IPS DF 4.7 (cell line): ENCODE data around the gene LPP.

ENCODE experiments used
- DNase-seq: peaks from one replicate; pipeline ENCODE4 v3.0.0-alpha.2; 2013; ENCODE audit warnings: low spot score; ENCODE audit errors: extremely low read depth

The LPP gene

GRCh38 chr3:188818282-188818681, 664.3 kb downstream of the LPP start:
- DNase-seq = no peak

DNA sequence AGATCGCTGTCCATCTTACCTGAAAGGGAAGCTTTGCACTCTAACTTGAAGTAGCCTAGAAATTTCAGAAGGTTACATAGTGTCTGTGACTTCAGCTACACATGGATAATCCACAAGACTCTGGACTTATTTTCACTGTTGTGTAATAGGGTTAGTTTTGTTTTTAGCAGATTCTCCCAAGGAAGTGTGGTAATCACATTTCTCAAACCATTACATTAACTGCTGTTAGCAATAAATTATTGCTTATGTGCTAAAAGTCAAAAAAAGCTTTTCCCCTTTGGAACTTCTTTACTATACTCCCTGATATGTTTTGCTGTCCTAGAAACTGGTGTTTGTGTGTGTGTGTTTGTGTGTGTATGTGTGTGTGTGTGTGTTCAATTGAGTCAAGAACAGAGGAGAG, 666.0 kb downstream of the LPP start:
- DNase-seq = no peak

GRCh38 chr3:188822004-188822403, 668.0 kb downstream of the LPP start:
- DNase-seq = no peak

- DNase-seq = no peak
Measured at GRCh38 chr3:188822411-188822810, 668.5 kb downstream of the LPP start.

- DNase-seq = no peak
Measured at GRCh38 chr3:188824566-188824965, 670.6 kb downstream of the LPP start.

- no peak for DNase-seq
Measured at GRCh38 chr3:188825901-188826300, 671.9 kb downstream of the LPP start.

DNA sequence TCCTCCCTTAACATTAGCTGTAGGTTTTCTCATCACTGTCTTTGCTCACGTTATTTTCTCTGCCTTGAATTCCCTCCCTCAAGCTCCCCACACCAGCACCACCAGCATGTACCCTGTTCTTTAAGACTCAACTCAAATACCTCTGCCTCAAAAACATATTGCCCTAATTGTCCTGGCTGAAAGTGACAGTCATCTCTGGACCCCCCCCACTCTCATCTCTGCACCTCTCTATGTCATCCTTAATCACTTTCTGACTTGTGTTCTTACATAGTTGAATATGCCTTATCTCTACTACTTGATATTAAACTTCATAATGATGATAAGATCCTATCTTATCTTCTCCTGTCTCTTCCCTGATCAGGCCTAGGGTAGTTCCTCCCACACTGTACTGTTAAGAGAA, 672.6 kb downstream of the LPP start:
- no peak for DNase-seq

DNA sequence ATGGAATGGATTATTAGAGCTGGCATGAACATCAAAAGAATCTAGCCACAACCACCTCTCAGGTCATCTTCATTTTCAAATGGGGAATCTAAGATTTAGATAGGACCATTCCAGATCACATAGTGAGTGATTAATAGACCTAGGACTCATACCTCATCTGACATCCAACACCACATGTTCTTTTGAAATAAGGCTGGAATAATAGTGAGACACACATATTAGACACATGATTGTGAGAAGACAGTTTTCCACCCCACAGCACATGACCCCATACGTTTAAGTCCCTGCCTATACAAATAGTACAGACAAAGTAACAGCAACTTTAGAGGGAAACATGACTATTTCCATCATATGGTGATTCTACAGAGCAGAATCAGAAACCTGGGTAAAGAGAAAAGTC, 673.1 kb downstream of the LPP start:
- DNase-seq = no peak

GRCh38 chr3:188827576-188827975, 673.6 kb downstream of the LPP start:
- DNase-seq = no peak

DNA sequence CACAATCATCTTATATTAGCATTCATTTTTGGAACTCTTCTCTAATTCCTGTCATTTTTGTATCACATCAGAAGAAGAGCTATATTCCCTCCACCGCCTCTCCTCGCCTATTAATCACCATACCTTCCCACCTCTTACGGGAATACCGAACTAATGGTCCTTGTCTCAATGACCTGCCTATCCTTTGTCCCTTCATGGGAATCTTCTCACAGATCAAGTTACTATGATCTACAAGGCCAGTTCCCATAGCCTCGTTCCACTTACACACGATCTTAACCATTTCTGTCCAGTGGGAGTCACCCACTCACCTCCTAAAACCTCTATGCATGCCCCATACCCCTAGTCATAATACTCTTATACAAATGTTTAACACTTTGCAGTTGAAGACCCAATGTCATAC, 675.2 kb downstream of the LPP start:
- no peak for DNase-seq

- no peak for DNase-seq
Measured at GRCh38 chr3:188829576-188829975, 675.6 kb downstream of the LPP start.

DNA sequence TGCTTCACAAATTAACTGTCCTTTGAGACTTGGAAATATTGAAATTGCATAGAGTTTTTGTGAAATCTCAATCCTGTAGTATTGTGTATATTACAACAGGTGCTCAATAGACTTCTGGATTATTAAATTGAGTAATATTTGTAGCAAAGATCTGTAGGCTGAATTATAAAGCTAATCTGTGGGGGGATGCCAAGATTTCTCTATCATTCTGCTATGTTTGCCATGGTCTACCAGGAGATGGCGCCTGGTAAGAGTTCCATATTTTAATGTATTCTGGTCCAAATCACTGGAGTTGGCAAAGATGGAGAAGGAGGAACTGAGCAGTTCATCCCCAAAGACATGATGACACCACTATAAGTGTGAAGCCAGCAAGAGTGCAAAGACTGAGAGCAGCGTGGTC, 676.9 kb downstream of the LPP start:
- no peak for DNase-seq

GRCh38 chr3:188832146-188832545, 678.2 kb downstream of the LPP start:
- no peak for DNase-seq

- DNase-seq = no peak
Measured at GRCh38 chr3:188832961-188833721, 679.2 kb downstream of the LPP start.

DNA sequence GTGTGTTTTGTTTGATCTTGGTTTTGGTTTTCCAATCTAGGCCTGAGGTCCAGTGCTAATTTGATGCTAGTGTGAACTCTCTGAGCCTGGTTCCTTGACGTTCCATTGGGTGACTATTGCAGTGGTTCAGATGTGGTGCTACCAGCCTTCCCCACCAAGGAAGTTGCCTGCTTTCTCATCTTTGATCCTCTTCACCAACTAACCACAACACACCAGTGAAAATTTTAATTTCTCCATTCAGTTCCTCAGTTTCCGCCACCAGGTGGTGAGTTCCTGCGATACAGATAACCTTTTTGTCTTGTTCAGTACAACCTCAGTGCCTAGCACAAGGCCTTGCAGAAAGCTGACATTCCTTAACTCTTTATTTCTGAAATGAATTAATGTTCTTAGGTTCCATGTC, 680.4 kb downstream of the LPP start:
- DNase-seq = no peak

DNA sequence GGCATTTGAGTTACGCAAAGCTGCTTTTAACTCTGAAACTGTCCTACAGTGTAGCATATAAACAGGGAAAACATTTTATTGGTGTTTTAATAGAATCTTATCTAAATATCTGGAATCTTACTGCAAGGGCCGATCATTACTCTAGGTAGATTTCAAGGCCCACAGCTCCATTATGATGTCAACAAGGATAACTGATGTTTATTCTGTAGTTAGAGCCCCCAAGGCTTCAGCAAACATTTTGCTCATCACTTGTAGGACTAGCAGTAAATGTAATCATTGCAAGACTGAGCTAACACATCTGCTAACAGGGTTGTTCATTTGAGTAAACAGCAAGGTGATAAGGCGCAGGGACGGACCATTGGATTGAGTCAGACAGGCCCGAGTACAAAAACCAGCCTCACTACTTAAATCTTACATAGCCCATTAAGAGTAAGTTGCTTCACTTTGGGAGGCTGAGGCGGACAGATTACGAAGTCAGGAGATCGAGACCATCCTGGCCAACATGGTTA, 685.3 kb downstream of the LPP start:
- no peak for DNase-seq

DNA sequence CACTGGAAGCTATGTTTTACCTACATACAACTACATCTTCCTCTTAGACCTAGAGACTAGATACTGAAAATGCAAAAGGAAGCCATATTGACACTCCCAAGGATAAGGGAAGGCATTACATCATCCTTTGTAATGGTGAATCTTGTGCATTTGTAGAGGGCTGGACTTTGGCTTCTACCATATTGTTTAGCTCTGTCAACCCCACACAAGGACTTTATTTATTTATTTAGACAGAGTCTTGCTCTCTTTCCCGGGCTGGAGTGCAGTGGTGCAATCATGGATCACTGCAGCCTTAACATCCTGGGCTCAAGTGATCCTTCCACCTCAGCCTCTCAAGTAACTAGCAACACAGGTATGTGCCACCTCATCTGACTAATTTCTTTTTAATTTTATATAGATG, 686.3 kb downstream of the LPP start:
- no peak for DNase-seq

GRCh38 chr3:188841906-188842305, 687.9 kb downstream of the LPP start:
- no peak for DNase-seq

- DNase-seq = no peak
Measured at GRCh38 chr3:188842639-188843038, 688.7 kb downstream of the LPP start.

DNA sequence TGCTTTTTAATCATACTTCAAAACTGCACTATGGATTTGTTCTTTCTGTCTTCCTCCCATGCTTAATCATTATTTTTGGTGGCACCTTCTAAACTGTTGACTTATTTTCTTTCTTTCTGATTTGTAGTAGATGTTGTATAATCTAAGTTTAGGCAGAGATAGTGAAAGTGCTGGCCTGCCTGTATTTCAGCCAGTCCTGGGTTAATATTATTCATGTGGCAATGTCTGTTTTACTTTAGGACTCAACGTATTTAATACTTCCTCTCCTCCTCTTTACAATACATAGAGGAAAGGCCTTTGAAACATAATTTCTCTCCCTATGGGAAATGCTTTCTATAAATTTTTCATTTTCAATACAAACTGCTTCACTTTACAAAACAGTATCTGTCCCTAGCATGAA, 690.1 kb downstream of the LPP start:
- DNase-seq = no peak

DNA sequence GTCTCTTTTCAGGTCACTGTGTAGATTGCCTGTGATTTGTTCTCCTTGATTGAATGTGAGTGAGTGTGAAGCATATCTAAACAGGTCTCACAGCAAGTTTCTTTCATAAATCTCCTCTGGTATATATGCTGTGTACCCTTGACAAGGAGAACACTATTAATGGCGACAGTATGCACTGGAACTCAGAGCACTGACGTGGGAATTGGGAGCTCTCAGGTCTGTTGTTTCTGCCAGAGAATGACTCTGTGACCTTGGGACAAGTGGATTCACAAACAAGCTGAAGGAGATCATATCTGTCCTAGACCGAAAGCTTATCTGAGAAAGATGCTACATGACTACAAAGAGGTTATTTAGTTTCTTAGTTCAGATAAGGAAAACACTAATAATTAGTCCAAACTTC, 691.6 kb downstream of the LPP start:
- no peak for DNase-seq

GRCh38 chr3:188848947-188849346, 695.0 kb downstream of the LPP start:
- DNase-seq = no peak
